H1 (cell line): ENCODE measurements around the gene FBXL16. TPM values are rescaled to one million over a fixed set of nuclear protein-coding genes. Genes with fewer than 3 reads are reported as not detected.

Experiments
- CTCF ChIA-PET: fragments of 300-600 bp; sonication (Branson Sonifier 250); formaldehyde crosslinking; loops from one replicate; lab custom pipeline; 2021; ENCODE audit not compliant: partially characterized antibody; lab: Charles Lee
- POLR2A ChIA-PET: fragments of 300-600 bp; sonication (Branson Sonifier 250); formaldehyde crosslinking; loops from one replicate; lab custom pipeline; 2021; ENCODE audit warnings: inconsistent platforms; ENCODE audit not compliant: partially characterized antibody; lab: Charles Lee
- DNase-seq, 2 experiments: peaks; one replicate each; pipeline versions ENCODE4 v3.0.0 to v3.0.0-alpha.2; 2010 to 2022; ENCODE audit warnings: low spot score in 2 of 2, low read depth in 1 of 2, mixed read lengths in 1 of 2
- FAIRE-seq: peaks from 2 replicates; lab custom pipeline; 2011; peaks lifted over from hg19 to GRCh38; lab: Jason Lieb, UNC
- H2AFZ ChIP-seq: 2 replicates; pipeline ENCODE4 v1.8.1; 2012; ENCODE audit warnings: low read length, inconsistent platforms
- H2AK5ac ChIP-seq: 2 replicates; pipeline ENCODE4 v1.6.1; 2013; ENCODE audit warnings: low read depth, low read length
- H2BK120ac ChIP-seq: replicated peaks from 2 replicates; pipeline ENCODE3; 2013; ENCODE audit warnings: low read depth, low read length, inconsistent platforms
- H2BK12ac ChIP-seq: 2 replicates; pipeline ENCODE4 v1.6.1; 2013; ENCODE audit warnings: low read depth, low read length
- H2BK15ac ChIP-seq: 2 replicates; pipeline ENCODE4 v1.6.1; 2013; ENCODE audit warnings: low read length
- H2BK20ac ChIP-seq: 2 replicates; pipeline ENCODE4 v1.6.1; 2013; ENCODE audit warnings: low read length
- H2BK5ac ChIP-seq: 2 replicates; pipeline ENCODE4 v1.6.1; 2013; ENCODE audit warnings: low read depth, low read length
- H3K14ac ChIP-seq: 2 replicates; pipeline ENCODE4 v1.6.1; 2013; ENCODE audit warnings: inconsistent platforms; ENCODE audit not compliant: insufficient read length
- H3K18ac ChIP-seq: 2 replicates; pipeline ENCODE4 v1.6.1; 2013; ENCODE audit warnings: low read length; ENCODE audit errors: extremely low read depth
- H3K23ac ChIP-seq: 2 replicates; pipeline ENCODE4 v1.6.1; 2013; ENCODE audit warnings: inconsistent platforms; ENCODE audit not compliant: insufficient read length
- H3K23me2 ChIP-seq: 2 replicates; pipeline ENCODE4 v1.6.1; 2013; ENCODE audit warnings: low read depth, low read length
- H3K27ac ChIP-seq: 2 replicates; pipeline ENCODE4 v1.6.1; 2011; ENCODE audit warnings: low read depth, low read length, inconsistent platforms
- H3K27me3 ChIP-seq, 4 experiments: replicated peaks in 1 of 4; 1 replicate in 1 of 4; 2 replicates in 3 of 4; pipeline versions ENCODE4 v1.6.1 to v1.8.1; 2011 to 2013; ENCODE audit warnings: low read length in 3 of 4, mild to moderate bottlenecking in 3 of 4, inconsistent platforms in 2 of 4, mixed read lengths in 2 of 4, moderate library complexity in 1 of 4; ENCODE audit not compliant: control insufficient read depth in 3 of 4, insufficient read depth in 3 of 4; ENCODE audit errors: extremely low read depth in 1 of 4
- H3K36me3 ChIP-seq, 4 experiments: 2 replicates each; pipeline versions ENCODE4 v1.6.1 to v1.8.1; 2011 to 2013; ENCODE audit warnings: mild to moderate bottlenecking in 4 of 4, low read length in 3 of 4, moderate library complexity in 2 of 4, control low read depth in 1 of 4, inconsistent platforms in 1 of 4; ENCODE audit not compliant: insufficient read depth in 4 of 4, control insufficient read depth in 2 of 4
- H3K4ac ChIP-seq: replicated peaks from 2 replicates; pipeline ENCODE3; 2013; ENCODE audit warnings: low read length, low read depth, mixed read lengths, inconsistent platforms; ENCODE audit not compliant: insufficient read length
- H3K4me1 ChIP-seq, 4 experiments: replicated peaks in 1 of 4; 1 replicate in 1 of 4; 2 replicates in 3 of 4; pipeline versions ENCODE4 v1.6.1 to v1.8.1; 2011 to 2013; ENCODE audit warnings: low read length in 3 of 4, inconsistent platforms in 2 of 4, mixed read lengths in 1 of 4; ENCODE audit not compliant: insufficient read depth in 4 of 4, control insufficient read depth in 3 of 4
- H3K4me2 ChIP-seq, 2 experiments: 2 replicates each; pipeline versions ENCODE4 v1.6.1 to v1.8.1; 2011 to 2013; ENCODE audit warnings: low read depth in 2 of 2, low read length in 2 of 2, control low read depth in 1 of 2, inconsistent platforms in 1 of 2, mild to moderate bottlenecking in 1 of 2; ENCODE audit not compliant: insufficient read depth in 1 of 2
- H3K4me3 ChIP-seq, 4 experiments: fragments of 200-600, 300-600 bp in 1 of 4; sonication (generic), shearing (Covaris generic), sonication (Bioruptor Twin) in 1 of 4; 2 replicates each; pipeline versions ENCODE4 v1.5.1 to v1.8.1; 2011 to 2016; ENCODE audit warnings: low read length in 4 of 4, low read depth in 3 of 4, control low read depth in 2 of 4, inconsistent platforms in 2 of 4, mild to moderate bottlenecking in 2 of 4, mixed read lengths in 1 of 4, moderate library complexity in 1 of 4; ENCODE audit not compliant: insufficient read depth in 2 of 4; ENCODE audit errors: extremely low read depth in 1 of 4
- H3K56ac ChIP-seq: replicated peaks from 2 replicates; pipeline ENCODE3; 2013; ENCODE audit warnings: low read depth, mild to moderate bottlenecking, mixed read lengths, low read length, inconsistent platforms; ENCODE audit not compliant: insufficient read length
- H3K79me1 ChIP-seq: 2 replicates; pipeline ENCODE4 v1.6.1; 2013; ENCODE audit warnings: low read depth, low read length, control low read depth
- H3K79me2 ChIP-seq, 2 experiments: 2 replicates each; pipeline versions ENCODE4 v1.6.1 to v1.8.1; 2012 to 2013; ENCODE audit warnings: low read length in 2 of 2, mild to moderate bottlenecking in 2 of 2, inconsistent platforms in 1 of 2; ENCODE audit not compliant: insufficient read depth in 2 of 2, control insufficient read depth in 1 of 2
- H3K9ac ChIP-seq, 4 experiments: replicated peaks in 1 of 4; 1 replicate in 1 of 4; 2 replicates in 3 of 4; pipeline versions ENCODE4 v1.6.1 to v1.8.1; 2011 to 2013; ENCODE audit warnings: low read depth in 3 of 4, low read length in 3 of 4, control low read depth in 2 of 4, mild to moderate bottlenecking in 2 of 4, moderate library complexity in 2 of 4, inconsistent platforms in 1 of 4; ENCODE audit errors: extremely low read depth in 1 of 4
- H3K9me3 ChIP-seq, 2 experiments: 2 replicates each; pipeline versions ENCODE4 v1.6.1 to v1.8.1; 2012 to 2013; ENCODE audit warnings: mild to moderate bottlenecking in 2 of 2, moderate library complexity in 2 of 2, control low read depth in 1 of 2, inconsistent platforms in 1 of 2, low read depth in 1 of 2, low read length in 1 of 2, mixed read lengths in 1 of 2; ENCODE audit not compliant: insufficient read depth in 2 of 2
- H4K20me1 ChIP-seq, 2 experiments: replicated peaks in 1 of 2; 2 replicates each; pipeline versions ENCODE3 to v1.8.1; 2011 to 2013; ENCODE audit warnings: inconsistent platforms in 2 of 2, low read length in 2 of 2, mild to moderate bottlenecking in 1 of 2; ENCODE audit not compliant: insufficient read depth in 2 of 2, control insufficient read depth in 1 of 2
- H4K5ac ChIP-seq: 2 replicates; pipeline ENCODE4 v1.6.1; 2013; ENCODE audit warnings: low read length, low read depth, mixed read lengths, inconsistent platforms; ENCODE audit not compliant: insufficient read length
- H4K8ac ChIP-seq: 2 replicates; pipeline ENCODE4 v1.8.0; 2013; ENCODE audit warnings: mild to moderate bottlenecking, moderate library complexity, low read length, inconsistent platforms; ENCODE audit not compliant: insufficient read depth; ENCODE audit errors: extremely low read depth
- H4K91ac ChIP-seq: replicated peaks from 2 replicates; pipeline ENCODE3; 2013; ENCODE audit warnings: low read length, mixed read lengths, inconsistent platforms; ENCODE audit not compliant: insufficient read length
- EP300 ChIP-seq, 2 experiments: IDR thresholded peaks; 1 replicate in 1 of 2; 2 replicates in 1 of 2; pipeline ENCODE4 v1.6.1; 2011 to 2012; ENCODE audit warnings: low read depth in 2 of 2, low read length in 2 of 2, mild to moderate bottlenecking in 2 of 2, borderline replicate concordance in 1 of 2, inconsistent platforms in 1 of 2, moderate library complexity in 1 of 2
- JUN ChIP-seq: IDR thresholded peaks from 2 replicates; pipeline ENCODE4 v1.6.1; 2011; ENCODE audit warnings: low read depth, mild to moderate bottlenecking, improper control_type of control experiment, low read length
- KDM5A ChIP-seq: fragments of 200-600 bp; IDR thresholded peaks from 2 replicates; pipeline ENCODE4 v1.7.1; 2012; ENCODE audit warnings: mild to moderate bottlenecking, low read length, inconsistent platforms, mixed read lengths
- POLR2A ChIP-seq, 2 experiments: IDR thresholded peaks; 1 replicate in 1 of 2; 2 replicates in 1 of 2; pipeline ENCODE4 v1.6.1; 2011; ENCODE audit warnings: low read depth in 2 of 2, low read length in 2 of 2, mild to moderate bottlenecking in 2 of 2; ENCODE audit errors: control extremely low read depth in 1 of 2
- POU5F1 ChIP-seq: IDR thresholded peaks from 2 replicates; pipeline ENCODE4 v1.6.1; 2011; ENCODE audit warnings: low read depth, mild to moderate bottlenecking, low read length, moderate library complexity
- SAP30 ChIP-seq: fragments of 300-600 bp; sonication (generic); IDR thresholded peaks from 2 replicates; pipeline ENCODE4 v1.7.1; 2012; ENCODE audit warnings: low read length, moderate library complexity, mild to moderate bottlenecking, inconsistent platforms; ENCODE audit not compliant: insufficient read depth, insufficient replicate concordance
- TAF1 ChIP-seq: IDR thresholded peaks from 2 replicates; pipeline ENCODE4 v1.6.1; 2011; ENCODE audit warnings: mild to moderate bottlenecking, low read depth, low read length
- WGBS, 2 experiments: shearing (Covaris generic) in 1 of 2; methylation state at CpG; one replicate each; pipeline versions ENCODE4 v1.1.6 to v1.1.7; 2013 to 2015; ENCODE audit warnings: low lambda C conversion rate in 2 of 2, mixed read lengths in 2 of 2, inconsistent platforms in 1 of 2, low coverage in 1 of 2, missing lambda C conversion rate in 1 of 2; ENCODE audit not compliant: insufficient replicate concordance in 2 of 2, insufficient coverage in 1 of 2, insufficient read length in 1 of 2; ENCODE audit errors: extremely low coverage in 1 of 2, missing lambda C conversion rate in 1 of 2; 5-methylcytosine and 5-hydroxymethylcytosine counted together
- polyA plus RNA-seq, 7 experiments: library from polyadenylated mRNA; depleted of rRNA in 3 of 7; stranded (reverse) in 5 of 7; unstranded in 2 of 7; fragments of >200 nt in 5 of 7; fragments of 200-250 nt in 2 of 7; gene quantifications; 1 replicate in 5 of 7; 2 replicates in 1 of 7; 4 replicates in 1 of 7; pipeline versions ENCODE4 v1.2.1 to v1.2.3, GENCODE V29; 2011 to 2013; ENCODE audit warnings: missing spikeins in 2 of 7, mixed read lengths in 2 of 7
- total RNA-seq: library from RNA; stranded (reverse); fragmentation: NEBNext Ultra II Directional; extraction: Animal tissue kit (Norgen Biotek cat#: 25700); gene quantifications from 2 replicates; pipeline ENCODE4 v1.2.1, GENCODE V29; 2021

Gene FBXL16
- total and polyA plus RNA-seq, 2 of the 8 experiments (the other 6 are each of a cell fraction or from before 2014, with no cell fraction given) = 12.5 to 12.8 TPM

GRCh38 chr16:698911-699671 lies 6.5 kb downstream of the FBXL16 start:
- no peak overlapping the region for H4K91ac ChIP-seq
- H2AFZ ChIP-seq = no peak overlapping the region
- no peak overlapping the region for H3K4me2 ChIP-seq
- DNase-seq (no peak), FAIRE-seq (no peak)
- H3K4ac ChIP-seq = no peak overlapping the region
- H3K9ac ChIP-seq = no peak overlapping the region
- H4K5ac ChIP-seq = no peak overlapping the region
- 85% methylated on average over 17 of the region's 19 CpGs; no CpG with 5 or more reads in 1 of the 2 experiments for WGBS, 2 experiments
- H2BK120ac ChIP-seq = no peak overlapping the region
- no peak overlapping the region for H2BK20ac ChIP-seq
- no peak overlapping the region for H2BK15ac ChIP-seq
- no peaks in the 10 kb centered on the region for H3K79me1 ChIP-seq
- H4K8ac ChIP-seq = peak overlapping the region; percentile 25; the same call in 1 of the 2 replicates
- peaks cover 39 to 85% (median 76%) of the 10 kb centered on the region in 4 experiments for H3K27me3 ChIP-seq
- H3K9me3 ChIP-seq = no peaks in the 10 kb centered on the region
- no peak overlapping the region for H3K23ac ChIP-seq
- H3K18ac ChIP-seq = no peak overlapping the region
- peaks cover 0 to 8% (median 7%) of the 10 kb centered on the region in 4 experiments; a peak in 4 of 7 replicates for H3K4me1 ChIP-seq
- no peak overlapping the region for H3K56ac ChIP-seq
- no peak overlapping the region for H2BK12ac ChIP-seq
- H3K23me2 ChIP-seq = peaks cover 3% of the 10 kb centered on the region; the same call in 1 of the 2 replicates
- ChIA-PET CTCF (interaction anchor here (0.6 kb wide), 1 partner anchor 45 kb away, joined by 5 read pairs; no protein-coding TSS in a partner anchor), POLR2A (interaction anchor here (0.8 to 1.2 kb wide), 4 partner anchors 10 to 89 kb away, joined by 3 to 4 read pairs (median 3); partner anchors contain the start of genes RHBDL1, RPUSD1 and WDR24)
- no peaks in the 10 kb centered on the region for H3K79me2 ChIP-seq
- no peak overlapping the region for H3K27ac ChIP-seq
- H2BK5ac ChIP-seq = no peak overlapping the region
- peaks cover 6 to 27% of the 10 kb centered on the region in 2 experiments for H4K20me1 ChIP-seq
- H3K14ac ChIP-seq = no peak overlapping the region
- TF ChIP-seq POU5F1 (no peak), KDM5A (no peak), EP300 (IDR thresholded peaks at IDR 0.05; ENCODE audit: borderline replicate concordance in 1 of 2, low read depth in 2 of 2, low read length in 2 of 2) (no peak), SAP30 (no peak), TAF1 (no peak), JUN (no peak), POLR2A (IDR thresholded peaks at IDR 0.05; ENCODE audit: control extremely low read depth in 1 of 2, low read depth in 2 of 2, low read length in 2 of 2) (no peak)
- H3K36me3 ChIP-seq = no peaks in the 10 kb centered on the region
- H3K4me3 ChIP-seq = no peak overlapping the region
- H2AK5ac ChIP-seq = no peak overlapping the region
